ENCODE data around the gene FHOD3. TPM values are rescaled to one million over a fixed set of nuclear protein-coding genes. Genes with fewer than 3 reads are reported as not detected.

Gene FHOD3
- total and polyA plus RNA-seq, 7 donors, result 5.4 to 98.2 (median 20.2) TPM

GRCh38 chr18:36406805-36407204, 109.3 kb downstream of the FHOD3 start:
- H3K9me3 ChIP-seq, result no peaks in the 10 kb centered on the region
- 80 to 95% (median 84%) methylated on average over 5 of the region's 5 CpGs for WGBS, 3 donors
- H3K4me1 ChIP-seq, result peaks cover 13% of the 10 kb centered on the region
- H3K27ac ChIP-seq, result no peak overlapping the region
- no peaks in the 10 kb centered on the region for H3K27me3 ChIP-seq (ENCODE audit: insufficient read depth in 3 of 3, low read length in 2 of 3)
- no peaks in the 10 kb centered on the region for H3K36me3 ChIP-seq (ENCODE audit: insufficient read depth in 1 of 2, low read depth in 1 of 2)
- intact Hi-C loops (cut with DNase I), result loop anchor here (5.0 to 10.0 kb wide), 2 partner anchors 50 to 102 kb away; no protein-coding TSS in a partner anchor
- DNase-seq (no peak), ATAC-seq (no peak)
- TF ChIP-seq CTCF (IDR thresholded peaks at IDR 0.05), result no peak
- no peak overlapping the region for H3K4me3 ChIP-seq

GRCh38 chr18:36408606-36409005, 111.1 kb downstream of the FHOD3 start:
- ATAC-seq, result peak in 1 of 4 donors; percentile 51
- DNase-seq, result no peak
- H3K9me3 ChIP-seq, result no peaks in the 10 kb centered on the region
- 86 to 94% (median 91%) methylated on average over 5 of the region's 5 CpGs for WGBS, 3 donors
- TF ChIP-seq CTCF (IDR thresholded peaks at IDR 0.05), result no peak
- H3K27me3 ChIP-seq (ENCODE audit: insufficient read depth in 3 of 3, low read length in 2 of 3), result no peaks in the 10 kb centered on the region
- no peak overlapping the region for H3K27ac ChIP-seq
- intact Hi-C loops (cut with DNase I), result loop anchor here (5.0 to 10.0 kb wide), 2 partner anchors 49 to 104 kb away; no protein-coding TSS in a partner anchor
- no peaks in the 10 kb centered on the region for H3K36me3 ChIP-seq (ENCODE audit: insufficient read depth in 1 of 2, low read depth in 1 of 2)
- H3K4me1 ChIP-seq, result peaks cover 6% of the 10 kb centered on the region
- no peak overlapping the region for H3K4me3 ChIP-seq

- no peaks in the 10 kb centered on the region for H3K27me3 ChIP-seq (ENCODE audit: insufficient read depth in 3 of 3, low read length in 2 of 3)
- no peak for ATAC-seq
- H3K4me3 ChIP-seq, result no peak overlapping the region
- H3K9me3 ChIP-seq, result no peaks in the 10 kb centered on the region
- no peak overlapping the region for H3K27ac ChIP-seq
- WGBS, 3 donors, result 90 to 95% (median 93%) methylated on average over 5 of the region's 5 CpGs
- DNase-seq, result no peak
- no peak for TF ChIP-seq CTCF (IDR thresholded peaks at IDR 0.05)
- H3K36me3 ChIP-seq (ENCODE audit: insufficient read depth in 1 of 2, low read depth in 1 of 2), result no peaks in the 10 kb centered on the region
- H3K4me1 ChIP-seq, result no peaks in the 10 kb centered on the region
- intact Hi-C loops (cut with DNase I), result loop anchor here (5.0 to 10.0 kb wide), 2 partner anchors 48 to 105 kb away; no protein-coding TSS in a partner anchor
Measured at GRCh38 chr18:36409779-36410178, 112.3 kb downstream of the FHOD3 start.

GRCh38 chr18:36410346-36410745, 112.8 kb downstream of the FHOD3 start:
- ATAC-seq (no peak), DNase-seq (no peak)
- intact Hi-C loops (cut with DNase I), result no loop called here
- no peaks in the 10 kb centered on the region for H3K36me3 ChIP-seq (ENCODE audit: insufficient read depth in 1 of 2, low read depth in 1 of 2)
- no peak for TF ChIP-seq CTCF (IDR thresholded peaks at IDR 0.05)
- no peak overlapping the region for H3K27ac ChIP-seq
- H3K9me3 ChIP-seq, result no peaks in the 10 kb centered on the region
- peaks cover under 1% of the 10 kb centered on the region for H3K4me1 ChIP-seq
- H3K27me3 ChIP-seq (ENCODE audit: insufficient read depth in 3 of 3, low read length in 2 of 3), result no peaks in the 10 kb centered on the region
- WGBS, 3 donors, result 78 to 91% (median 82%) methylated on average over 3 of the region's 3 CpGs
- H3K4me3 ChIP-seq, result no peak overlapping the region

GRCh38 chr18:36411745-36412168, 114.2 kb downstream of the FHOD3 start:
- ATAC-seq (peak in 3 of 4 donors; percentile 54 to 70 (median 58)), DNase-seq (no peak)
- Histone ChIP-seq H3K27ac (no peak overlapping the region), H3K4me1 (peaks cover 9% of the 10 kb centered on the region), H3K4me3 (no peak overlapping the region), H3K27me3 (ENCODE audit: insufficient read depth in 3 of 3, low read length in 2 of 3) (no peaks in the 10 kb centered on the region), H3K36me3 (ENCODE audit: insufficient read depth in 1 of 2, low read depth in 1 of 2) (no peaks in the 10 kb centered on the region), H3K9me3 (no peaks in the 10 kb centered on the region)
- TF ChIP-seq CTCF (IDR thresholded peaks at IDR 0.05), result peak; percentile 26
- intact Hi-C loops (cut with DNase I), result no loop called here
- WGBS, 3 donors, result 66 to 76% (median 69%) methylated on average over 3 of the region's 3 CpGs
